ENCODE results near the gene CDH4. TPM values are rescaled to one million over a fixed set of nuclear protein-coding genes. Genes with fewer than 3 reads are reported as not detected.
"Not testable (repeated sequence)": the region's sequence is repeated elsewhere in the genome, so short reads cannot be mapped to it uniquely, and the experiment has no call there.

The CDH4 gene
- total RNA-seq, 1 donor from 2014 or later = 12.1 TPM

GRCh38 chr20:61940491-61940890, 688.4 kb downstream of the CDH4 start:
- no peak for DNase-seq (ENCODE audit: low read depth)
- TF ChIP-seq CTCF (IDR thresholded peaks at IDR 0.05; ENCODE audit: insufficient read depth, low read length, severe bottlenecking) = no peak
- Histone ChIP-seq H3K36me3 (ENCODE audit: control insufficient read depth, insufficient read depth, low read length) (no peaks in the 10 kb centered on the region), H3K4me3 (ENCODE audit: low read depth, low read length) (no peak overlapping the region), H3K27me3 (ENCODE audit: control insufficient read depth, insufficient read depth, low read length) (no peaks in the 10 kb centered on the region)
- FAIRE-seq = no peak

- no peaks in the 10 kb centered on the region for H3K36me3 ChIP-seq (ENCODE audit: control insufficient read depth, insufficient read depth, low read length)
- no peak for TF ChIP-seq CTCF (IDR thresholded peaks at IDR 0.05; ENCODE audit: insufficient read depth, low read length, severe bottlenecking)
- H3K27me3 ChIP-seq (ENCODE audit: control insufficient read depth, insufficient read depth, low read length) = no peaks in the 10 kb centered on the region
- FAIRE-seq (no peak), DNase-seq (ENCODE audit: low read depth) (no peak)
- no peak overlapping the region for H3K4me3 ChIP-seq (ENCODE audit: low read depth, low read length)
Observed at GRCh38 chr20:61940976-61941720, 689.1 kb downstream of the CDH4 start.

GRCh38 chr20:61941721-61942405, 689.8 kb downstream of the CDH4 start:
- TF ChIP-seq CTCF (IDR thresholded peaks at IDR 0.05; ENCODE audit: insufficient read depth, low read length, severe bottlenecking) = no peak
- DNase-seq (ENCODE audit: low read depth) = no peak
- Histone ChIP-seq H3K27me3 (ENCODE audit: control insufficient read depth, insufficient read depth, low read length) (no peaks in the 10 kb centered on the region), H3K36me3 (ENCODE audit: control insufficient read depth, insufficient read depth, low read length) (no peaks in the 10 kb centered on the region), H3K4me3 (ENCODE audit: low read depth, low read length) (no peak overlapping the region)
- no peak for FAIRE-seq

GRCh38 chr20:61942526-61942925, 690.5 kb downstream of the CDH4 start:
- H3K4me3 ChIP-seq (ENCODE audit: low read depth, low read length) = no peak overlapping the region
- no peak for FAIRE-seq

GRCh38 chr20:61944967-61945366, 692.9 kb downstream of the CDH4 start:
- H3K36me3 ChIP-seq (ENCODE audit: control insufficient read depth, insufficient read depth, low read length); H3K27me3 ChIP-seq (ENCODE audit: control insufficient read depth, insufficient read depth, low read length); FAIRE-seq; H3K4me3 ChIP-seq (ENCODE audit: low read depth, low read length); DNase-seq (ENCODE audit: low read depth): not testable (repeated sequence)

More at GRCh38 chr20:61942526-61942925, 690.5 kb downstream of the CDH4 start:
- no peak for DNase-seq (ENCODE audit: low read depth)
- H3K27me3 ChIP-seq (ENCODE audit: control insufficient read depth, insufficient read depth, low read length) = no peaks in the 10 kb centered on the region
- H3K36me3 ChIP-seq (ENCODE audit: control insufficient read depth, insufficient read depth, low read length) = no peaks in the 10 kb centered on the region
- no peak for TF ChIP-seq CTCF (IDR thresholded peaks at IDR 0.05; ENCODE audit: insufficient read depth, low read length, severe bottlenecking)

- DNase-seq (ENCODE audit: low read depth); H3K4me3 ChIP-seq (ENCODE audit: low read depth, low read length); FAIRE-seq; H3K27me3 ChIP-seq (ENCODE audit: control insufficient read depth, insufficient read depth, low read length); H3K36me3 ChIP-seq (ENCODE audit: control insufficient read depth, insufficient read depth, low read length): not testable (repeated sequence)
Observed at GRCh38 chr20:61945495-61945894, 693.4 kb downstream of the CDH4 start.

GRCh38 chr20:61948056-61948455, 696.0 kb downstream of the CDH4 start:
- FAIRE-seq; H3K4me3 ChIP-seq (ENCODE audit: low read depth, low read length); DNase-seq (ENCODE audit: low read depth); H3K27me3 ChIP-seq (ENCODE audit: control insufficient read depth, insufficient read depth, low read length); H3K36me3 ChIP-seq (ENCODE audit: control insufficient read depth, insufficient read depth, low read length): not testable (repeated sequence)
